Osteocyte (in vitro differentiated cells): ENCODE measurements around the gene DSTN. TPM values are rescaled to one million over a fixed set of nuclear protein-coding genes. Genes with fewer than 3 reads are reported as not detected.

Experiments
- DNase-seq: peaks from one replicate; pipeline ENCODE4 v3.0.0; 2021; ENCODE audit warnings: mixed read lengths; ENCODE audit not compliant: unreplicated experiment; ENCODE audit errors: extremely low spot score
- H3K27ac Mint-ChIP-seq: one replicate; pipeline ENCODE4 v1.8.0; 2021; ENCODE audit warnings: mild to moderate bottlenecking, mixed read lengths; ENCODE audit not compliant: unreplicated experiment
- H3K27me3 Mint-ChIP-seq: one replicate; pipeline ENCODE4 v1.8.0; 2021; ENCODE audit warnings: mixed read lengths; ENCODE audit not compliant: unreplicated experiment
- H3K36me3 Mint-ChIP-seq: one replicate; pipeline ENCODE4 v1.8.0; 2021; ENCODE audit warnings: mixed read lengths; ENCODE audit not compliant: unreplicated experiment
- H3K4me1 Mint-ChIP-seq: one replicate; pipeline ENCODE4 v1.8.0; 2021; ENCODE audit warnings: mixed read lengths; ENCODE audit not compliant: unreplicated experiment
- H3K4me3 Mint-ChIP-seq: one replicate; pipeline ENCODE4 v1.8.0; 2021; ENCODE audit warnings: mild to moderate bottlenecking, moderate library complexity, mixed read lengths; ENCODE audit not compliant: unreplicated experiment
- H3K9me3 Mint-ChIP-seq: one replicate; pipeline ENCODE4 v1.8.0; 2021; ENCODE audit warnings: mixed read lengths; ENCODE audit not compliant: unreplicated experiment
- CTCF ChIP-seq: fragments of 200-600 bp; sonication (generic); IDR thresholded peaks from 2 replicates; pipeline ENCODE4 v1.5.0; 2021; ENCODE audit warnings: antibody characterized with exemption, mild to moderate bottlenecking, moderate library complexity
- total RNA-seq: library from RNA; stranded (reverse); gene quantifications from 2 replicates; pipeline ENCODE4 v1.2.1, GENCODE V29; 2021

DSTN gene
- total RNA-seq, 1 donor from 2014 or later = 684 TPM

GRCh38 chr20:17651129-17651759, 81.4 kb downstream of the DSTN start:
- H3K27me3 Mint-ChIP-seq = no peaks in the 10 kb centered on the region
- peaks cover 60% of the 10 kb centered on the region for H3K4me1 Mint-ChIP-seq
- H3K27ac Mint-ChIP-seq = peak overlapping the region; percentile 55
- TF ChIP-seq CTCF = no peak
- no peak for DNase-seq
- peaks cover 21% of the 10 kb centered on the region for H3K36me3 Mint-ChIP-seq
- H3K9me3 Mint-ChIP-seq = no peaks in the 10 kb centered on the region
- no peak overlapping the region for H3K4me3 Mint-ChIP-seq

GRCh38 chr20:17651760-17652388, 82.0 kb downstream of the DSTN start:
- Mint-ChIP-seq H3K27me3 (no peaks in the 10 kb centered on the region), H3K36me3 (peaks cover 26% of the 10 kb centered on the region), H3K4me1 (peaks cover 59% of the 10 kb centered on the region), H3K4me3 (no peak overlapping the region), H3K27ac (peak overlapping the region; percentile 18), H3K9me3 (no peaks in the 10 kb centered on the region)
- DNase-seq = no peak
- no peak for TF ChIP-seq CTCF

- H3K27me3 Mint-ChIP-seq = no peaks in the 10 kb centered on the region
- no peaks in the 10 kb centered on the region for H3K9me3 Mint-ChIP-seq
- DNase-seq = no peak
- no peak for TF ChIP-seq CTCF
- H3K4me1 Mint-ChIP-seq = peaks cover 61% of the 10 kb centered on the region
- peaks cover 32% of the 10 kb centered on the region for H3K36me3 Mint-ChIP-seq
- peak overlapping the region; percentile 18 for H3K27ac Mint-ChIP-seq
- no peak overlapping the region for H3K4me3 Mint-ChIP-seq
Measured at GRCh38 chr20:17652411-17652810, 82.5 kb downstream of the DSTN start.

GRCh38 chr20:17653835-17654648, 84.2 kb downstream of the DSTN start:
- no peak for DNase-seq
- no peak overlapping the region for H3K4me3 Mint-ChIP-seq
- H3K36me3 Mint-ChIP-seq = peaks cover 41% of the 10 kb centered on the region
- H3K27me3 Mint-ChIP-seq = no peaks in the 10 kb centered on the region
- no peaks in the 10 kb centered on the region for H3K9me3 Mint-ChIP-seq
- H3K27ac Mint-ChIP-seq = peak overlapping the region; percentile 66
- TF ChIP-seq CTCF = no peak
- peaks cover 54% of the 10 kb centered on the region for H3K4me1 Mint-ChIP-seq
